Activated gamma-delta T cell (primary cell): ENCODE data around the gene RBMS3.
"Not testable (repeated sequence)": the region's sequence is repeated elsewhere in the genome, so short reads cannot be mapped to it uniquely, and the experiment has no call there.

ENCODE experiments used
- DNase-seq: peaks from one replicate; lab custom pipeline; 2025; lab: John Stamatoyannopoulos, UW
- total RNA-seq, 2 donors: gene quantifications; one replicate each; lab custom pipeline; 2026; lab: John Stamatoyannopoulos, UW

The RBMS3 gene
- 0.31 to 0.56 reads per million in 2 donors for total RNA-seq

DNA sequence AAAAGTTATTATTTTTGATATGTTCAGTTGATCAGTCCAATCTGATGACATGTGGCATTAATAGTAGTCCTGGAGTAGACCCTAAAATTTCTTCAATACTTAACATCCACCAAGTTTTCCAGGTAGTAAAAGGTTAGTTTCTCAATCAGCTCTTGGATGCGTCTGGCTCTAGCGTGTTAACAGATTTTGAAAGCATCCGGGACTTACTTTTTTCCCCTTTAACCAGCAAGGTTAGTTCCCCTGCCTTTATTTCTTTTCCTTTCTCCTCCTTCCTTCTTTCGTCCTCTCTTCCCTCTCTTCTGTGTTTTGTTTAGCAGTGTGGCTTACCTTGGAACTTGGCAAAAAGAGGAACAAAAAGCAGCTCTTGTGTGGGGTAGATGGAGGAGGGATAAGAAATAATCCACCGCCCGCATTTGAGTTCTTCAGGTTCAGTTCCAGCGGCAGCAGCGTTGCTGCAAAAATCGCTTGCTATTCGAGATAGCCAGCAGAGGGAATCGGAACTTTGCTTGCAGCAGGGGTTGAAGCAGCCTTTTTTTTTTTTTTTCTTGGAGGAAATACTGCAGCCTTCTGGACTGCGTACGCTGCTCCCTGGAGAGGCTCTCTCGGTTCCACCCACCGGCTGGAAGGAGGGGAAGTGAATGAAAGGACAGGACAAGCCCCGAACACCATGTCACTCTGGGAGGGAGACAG lies at the start of gene RBMS3:
TSS of gene RBMS3 (plus strand) at position 668 of the 690 bp plus-strand sequence.
- no peak for DNase-seq

DNA sequence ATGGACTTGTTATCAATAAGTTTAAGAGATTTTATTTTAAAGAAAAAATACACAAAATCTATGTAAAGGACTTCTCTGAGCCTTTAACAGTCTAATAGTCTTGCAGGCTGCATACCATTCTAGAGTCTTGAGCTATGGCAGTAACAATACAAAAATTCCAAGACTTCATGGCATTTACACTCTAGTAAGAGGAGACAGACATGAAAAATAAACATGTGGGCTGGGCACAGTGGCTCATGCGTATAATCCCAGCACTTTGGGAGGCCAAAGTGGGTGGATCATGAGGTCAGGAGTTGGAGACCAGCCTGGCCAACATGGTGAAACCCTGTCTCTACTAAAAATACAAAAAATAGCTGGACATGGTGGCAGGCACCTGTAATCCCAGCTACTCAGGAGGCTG lies 47.7 kb upstream of the RBMS3 start:
- not testable (repeated sequence) for DNase-seq

DNA sequence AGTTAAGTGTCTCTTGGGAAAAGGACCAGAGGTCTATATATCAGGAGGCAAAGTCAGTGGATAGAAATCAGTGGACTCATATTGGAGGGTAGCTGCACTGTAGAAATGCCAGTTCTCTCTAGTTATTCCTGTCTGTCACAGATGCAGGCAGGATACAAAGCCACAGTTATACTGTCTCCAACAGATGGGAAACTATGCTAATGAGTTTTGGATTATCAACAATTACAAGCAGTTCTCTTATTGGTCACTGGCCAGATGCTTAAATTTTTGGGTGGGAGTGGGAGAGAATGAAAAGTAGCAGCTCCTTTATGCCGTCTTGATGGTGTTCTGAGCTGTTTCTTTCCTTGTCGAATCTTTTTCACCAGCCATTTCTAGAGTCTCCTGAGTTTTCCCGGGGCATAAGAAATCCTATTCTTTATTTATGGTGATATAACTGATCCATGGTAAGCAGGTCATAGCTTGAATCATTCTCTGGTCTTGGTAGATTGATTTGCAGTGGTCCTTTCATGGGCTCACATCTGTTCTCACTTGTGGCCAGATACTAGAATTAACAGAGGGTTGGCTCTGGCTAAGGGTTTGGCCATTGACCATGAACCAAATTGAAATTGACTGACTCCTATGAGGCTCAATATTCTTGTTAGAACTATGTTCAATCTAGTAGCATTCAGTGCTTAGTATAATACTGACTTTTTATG lies 44.6 kb upstream of the RBMS3 start:
- DNase-seq = no peak

DNA sequence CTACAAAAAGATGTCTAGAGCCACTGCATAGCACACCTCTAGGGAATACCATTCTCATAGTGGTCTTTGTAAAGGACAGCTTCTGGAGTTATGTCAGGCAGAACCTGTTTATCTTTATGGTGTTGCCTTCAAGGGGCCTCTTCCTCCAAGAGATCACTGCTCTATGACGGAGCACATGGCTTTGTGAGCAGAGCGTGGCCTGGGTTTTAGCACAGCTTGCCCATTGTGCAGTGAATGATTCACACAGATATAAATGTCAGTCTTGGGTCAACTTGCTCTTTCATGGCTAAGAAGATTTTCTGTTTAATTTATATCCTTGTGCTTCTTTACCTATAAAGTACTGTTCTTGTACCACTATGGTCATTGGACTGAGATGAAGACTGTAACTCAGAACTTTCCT lies 41.5 kb upstream of the RBMS3 start:
- no peak for DNase-seq

DNA sequence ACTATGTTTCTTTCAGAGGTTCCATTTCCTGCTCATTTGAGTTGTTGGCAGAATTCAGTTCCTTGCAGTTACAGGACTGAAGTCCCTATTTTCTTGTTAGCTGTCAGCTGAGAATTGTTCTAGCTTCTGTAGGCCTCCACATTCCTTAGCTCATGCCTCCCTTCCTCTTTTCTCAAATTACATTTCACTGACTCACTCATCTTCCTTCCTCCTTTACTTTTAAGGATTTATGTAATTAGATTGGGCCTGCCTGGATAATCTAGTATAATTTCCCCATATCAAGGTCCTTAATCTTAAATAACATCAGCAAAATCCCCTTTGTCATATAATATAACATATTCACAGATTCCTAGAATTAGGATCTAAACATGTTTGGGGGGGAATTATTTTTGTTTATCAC lies 40.6 kb upstream of the RBMS3 start:
- no peak for DNase-seq

DNA sequence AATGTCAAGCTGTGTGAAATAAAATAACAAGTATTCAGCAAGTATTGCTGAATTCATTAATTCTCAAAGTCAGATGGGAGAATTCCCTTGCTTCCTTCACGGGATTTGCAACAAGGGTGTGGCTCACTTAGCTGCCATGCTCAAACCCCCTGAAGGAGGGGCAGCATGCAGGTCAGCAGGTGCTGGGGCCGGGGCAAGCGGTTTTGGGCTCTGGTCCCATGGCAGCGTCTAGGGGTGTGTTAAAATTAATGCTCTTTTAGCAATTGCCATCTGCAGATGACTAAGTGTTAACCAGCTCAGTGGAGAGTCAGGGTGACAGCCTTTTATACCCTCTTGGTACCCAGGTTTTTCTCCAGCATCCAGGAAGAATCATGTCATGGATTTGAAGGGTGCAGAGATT lies 40.0 kb upstream of the RBMS3 start:
- DNase-seq = no peak

DNA sequence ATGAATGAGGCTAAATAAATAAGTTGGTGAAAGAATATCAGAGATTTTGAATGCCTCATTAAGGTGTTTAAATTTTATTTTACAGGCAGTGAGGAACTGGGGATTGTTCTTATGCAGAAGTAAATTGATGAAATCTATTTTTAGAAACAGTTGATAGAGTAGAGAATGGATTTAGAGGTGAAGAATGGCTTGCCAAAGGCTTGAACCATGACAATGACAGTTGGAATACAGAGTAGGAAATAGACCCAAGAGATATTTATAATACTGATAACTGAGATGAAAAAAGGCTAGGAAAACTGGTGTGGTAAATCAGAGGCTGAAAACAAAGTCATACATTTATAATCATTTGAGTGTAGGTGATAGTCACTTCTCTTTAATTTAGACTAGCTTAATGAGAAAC lies 39.0 kb upstream of the RBMS3 start:
- DNase-seq = no peak

DNA sequence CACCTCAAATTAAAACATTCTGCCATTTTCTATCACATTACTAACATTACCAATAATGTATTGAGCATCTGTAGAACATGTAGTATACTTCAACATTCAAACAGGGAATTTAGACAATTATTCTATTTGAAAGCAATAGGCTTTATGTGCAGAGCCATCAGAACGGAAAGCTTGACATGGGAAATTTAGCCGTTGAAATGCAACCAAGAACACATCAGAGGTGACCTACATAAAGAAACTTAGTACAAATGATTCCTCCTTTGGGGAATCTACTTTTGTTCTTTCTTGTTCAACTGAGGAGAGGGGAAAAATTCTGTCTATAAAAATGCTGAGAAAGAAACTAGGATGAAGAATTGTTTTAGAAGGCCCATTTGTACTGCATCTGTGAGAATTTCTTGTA lies 38.6 kb upstream of the RBMS3 start:
- DNase-seq = no peak

DNA sequence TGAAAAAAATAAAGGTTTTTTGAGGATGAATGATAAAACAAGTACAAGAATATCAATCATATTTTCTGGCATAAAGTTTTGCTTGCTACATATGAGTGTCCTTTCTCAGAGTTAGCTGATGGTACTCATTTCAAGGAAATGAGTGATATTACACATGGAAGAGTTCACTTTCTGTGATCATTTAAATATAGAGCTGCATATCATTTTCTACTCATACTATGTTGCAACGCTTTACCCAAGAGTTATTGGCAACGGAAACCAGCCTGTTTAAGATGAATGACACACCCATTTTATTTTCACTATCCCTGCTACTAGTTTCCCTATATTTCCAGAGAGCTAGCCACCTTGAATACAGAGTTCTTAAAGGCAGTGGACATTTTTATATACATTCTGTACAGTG lies 35.4 kb upstream of the RBMS3 start:
- DNase-seq = no peak

DNA sequence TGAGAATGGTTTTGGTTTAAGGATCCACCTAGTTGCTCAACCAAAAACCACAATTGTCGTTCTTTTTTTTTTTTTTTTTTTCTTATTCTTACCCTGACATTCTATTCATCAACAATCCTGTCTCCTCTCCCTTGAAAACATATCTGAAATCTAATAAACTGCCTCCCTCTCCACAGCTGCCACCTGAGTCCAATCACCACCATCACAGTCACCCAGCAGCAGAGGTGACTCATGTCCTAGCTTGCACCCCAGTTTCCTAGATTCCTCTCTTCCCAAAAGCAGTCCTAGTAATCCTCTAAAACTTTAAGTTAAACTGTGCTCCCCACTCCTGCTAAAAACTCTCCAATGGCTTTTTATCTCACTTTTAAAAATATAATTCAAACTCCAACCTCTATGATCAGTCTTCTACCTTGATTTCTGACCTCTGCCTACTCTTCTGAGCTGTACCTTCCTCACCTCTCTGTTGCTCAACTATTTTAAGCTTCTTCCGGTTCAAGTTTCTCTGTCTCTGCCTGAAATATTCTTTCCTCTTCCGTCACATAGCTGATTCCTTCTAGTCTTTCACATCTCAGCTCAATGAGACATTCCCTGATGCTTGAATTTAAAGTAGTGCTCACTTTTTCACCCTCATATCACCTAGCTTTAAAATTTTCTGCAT lies 33.7 kb upstream of the RBMS3 start:
- DNase-seq = no peak

DNA sequence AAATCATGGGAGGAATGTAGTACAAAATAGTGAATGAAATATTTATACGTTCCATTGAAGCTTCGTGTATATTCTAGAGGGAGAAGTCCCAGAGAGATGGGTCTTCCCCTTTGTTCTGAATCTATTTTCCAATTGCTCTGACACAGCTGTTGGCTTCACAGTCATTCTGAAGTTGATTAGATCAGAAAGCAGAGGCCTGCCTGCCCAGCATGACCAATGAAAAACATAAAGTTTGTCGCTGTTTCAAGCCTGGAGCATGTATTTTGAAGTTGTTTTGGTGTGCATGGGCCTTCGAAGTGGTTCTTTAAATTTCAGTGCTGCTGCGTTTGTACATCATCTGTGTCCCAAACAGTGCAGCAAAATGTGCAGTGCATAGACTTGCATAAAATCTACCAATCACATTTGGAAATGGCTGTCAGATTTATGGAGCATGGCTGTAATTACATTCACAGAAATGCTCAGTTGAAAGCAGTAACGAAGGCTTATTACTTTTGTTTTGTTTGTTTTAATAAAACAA lies 31.0 kb upstream of the RBMS3 start:
- no peak for DNase-seq

DNA sequence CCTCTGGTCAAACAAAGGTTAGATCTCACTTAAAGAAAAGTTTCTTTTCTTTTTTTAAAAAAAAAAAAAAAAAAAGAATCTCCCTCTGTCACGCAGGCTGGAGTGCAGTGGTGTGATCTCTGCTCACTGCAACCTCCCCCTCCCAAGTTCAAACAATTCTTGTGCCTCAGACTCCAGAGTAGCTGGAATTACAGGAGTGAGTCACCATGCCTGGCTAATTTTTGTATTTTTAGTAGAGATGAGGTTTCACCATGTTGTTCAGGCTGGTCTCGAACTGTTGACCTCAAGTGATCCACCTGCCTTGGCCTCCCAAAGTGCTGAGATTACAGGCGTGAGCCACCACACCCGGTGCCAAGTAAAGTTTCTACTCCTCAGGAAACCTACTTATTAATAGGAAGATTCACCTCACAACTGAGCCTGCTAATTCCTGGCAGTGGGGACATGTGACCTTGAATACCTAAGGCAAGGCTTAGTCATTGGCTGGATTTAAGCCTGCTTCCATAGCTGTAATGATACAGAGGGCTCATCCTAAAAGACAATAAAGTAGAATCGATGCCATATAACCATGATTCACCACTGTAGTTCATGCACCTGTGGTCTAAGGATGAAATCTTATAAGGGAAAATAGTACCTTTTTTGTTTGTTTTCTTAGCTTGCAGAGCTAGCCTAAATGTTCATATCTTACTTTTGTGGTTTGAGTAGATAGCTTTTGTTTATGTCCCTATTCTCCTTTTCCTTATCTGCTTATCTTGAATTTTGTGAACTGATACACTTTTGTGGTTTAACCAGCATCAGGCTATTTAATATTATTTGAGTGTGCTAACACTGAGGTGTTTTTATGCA lies 24.8 kb upstream of the RBMS3 start:
- no peak for DNase-seq

DNA sequence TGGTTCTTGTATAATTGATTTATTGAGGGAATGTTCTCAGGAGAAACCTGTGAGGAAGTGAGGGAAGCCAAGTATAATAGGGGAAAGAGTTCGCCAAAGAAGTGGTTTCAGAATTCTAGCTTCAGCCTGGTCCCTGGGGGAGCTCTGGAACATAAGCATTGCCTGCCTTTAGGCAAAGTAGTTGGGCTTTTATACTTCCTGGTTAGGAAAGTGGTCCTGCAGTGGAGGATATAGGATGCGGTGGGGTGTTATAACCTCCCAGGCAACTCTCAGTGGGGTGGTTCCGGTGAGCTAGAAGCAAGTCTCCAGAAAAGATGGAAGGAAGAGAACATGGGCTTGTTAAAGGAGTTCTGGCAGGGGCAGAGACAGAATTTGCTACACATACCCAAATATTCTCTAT lies 22.7 kb upstream of the RBMS3 start:
- DNase-seq = no peak

DNA sequence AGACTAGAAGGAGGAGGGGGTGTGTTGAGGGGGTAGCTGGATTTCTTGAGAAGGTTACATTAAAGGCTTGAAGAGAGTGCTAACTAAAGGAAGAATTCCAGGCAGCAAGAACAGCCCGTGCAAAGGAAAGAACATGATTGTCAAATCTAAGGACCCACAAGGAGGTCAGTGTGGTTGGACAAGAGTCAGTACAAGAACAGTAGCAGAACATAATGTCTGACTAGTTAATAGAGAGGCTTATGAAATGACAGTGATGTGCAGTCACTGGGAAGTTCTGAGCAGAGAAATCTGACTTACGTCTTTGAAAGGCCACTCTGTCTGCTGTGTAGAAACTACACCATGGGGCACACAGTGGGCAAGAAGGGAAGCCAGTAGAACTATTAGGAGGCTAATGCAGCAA lies 19.8 kb upstream of the RBMS3 start:
- DNase-seq = no peak

DNA sequence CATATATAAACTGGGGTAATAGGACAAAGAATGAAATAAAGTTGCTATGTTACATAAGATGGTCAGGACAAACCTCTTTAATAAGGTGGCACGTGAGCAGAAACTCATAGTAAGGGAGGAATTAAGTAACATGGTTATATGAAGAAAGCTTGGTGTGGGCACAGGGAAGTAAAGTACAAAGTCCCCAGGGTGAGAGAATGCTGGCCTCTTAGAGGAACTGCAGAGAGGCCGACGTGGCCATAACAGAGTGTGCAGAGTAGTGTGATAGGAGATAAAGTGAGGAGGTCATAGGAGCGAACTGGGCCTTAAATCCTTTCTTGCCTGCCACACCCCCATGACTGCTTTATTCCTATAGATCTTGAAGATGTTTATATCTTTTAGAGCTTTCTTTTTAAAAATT lies 17.4 kb upstream of the RBMS3 start:
- DNase-seq = no peak

DNA sequence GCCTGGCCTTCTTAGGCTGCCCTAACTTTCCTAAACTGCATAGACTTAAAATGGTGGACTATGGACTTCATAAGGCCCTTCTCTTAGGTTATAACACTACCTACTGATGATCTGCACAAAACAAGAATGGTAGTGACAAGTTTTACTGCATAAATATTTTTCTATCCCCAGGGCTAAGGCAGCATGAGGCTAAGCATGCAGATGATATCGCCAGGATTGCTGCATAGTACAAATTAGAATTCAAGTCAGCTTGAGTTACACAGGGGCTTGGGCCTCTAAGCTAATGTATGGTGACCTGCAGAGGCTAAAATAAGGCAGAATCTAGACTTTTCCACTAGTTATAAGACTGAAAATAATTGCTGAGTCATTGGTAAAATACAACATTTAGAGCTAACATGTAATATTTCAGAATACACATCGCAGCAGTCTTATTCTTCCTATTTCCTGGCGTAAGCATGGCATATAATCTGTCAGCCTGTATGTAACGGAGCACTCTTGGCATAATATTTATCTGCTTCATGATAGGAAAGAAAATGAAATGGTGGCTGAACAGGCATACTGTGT lies 15.3 kb upstream of the RBMS3 start:
- DNase-seq = no peak

DNA sequence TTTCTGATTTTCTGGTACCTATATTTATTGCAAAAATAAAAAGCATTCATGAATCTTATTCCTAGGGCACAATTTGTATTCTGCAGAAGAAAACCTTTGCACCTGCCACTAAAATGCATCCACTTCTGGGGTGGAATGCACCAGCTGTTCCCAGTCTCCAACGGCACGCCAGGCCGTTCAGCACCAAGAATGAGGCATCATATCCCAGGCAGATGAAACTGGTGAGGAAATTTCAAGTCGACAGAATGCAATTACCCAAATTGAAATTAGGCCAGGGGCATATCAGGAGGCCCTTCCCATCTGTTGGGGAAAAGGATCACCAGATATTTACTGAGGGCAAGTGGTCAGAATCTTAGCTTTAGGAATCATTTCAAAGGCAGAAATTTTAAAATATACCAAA lies 13.6 kb upstream of the RBMS3 start:
- DNase-seq = no peak

DNA sequence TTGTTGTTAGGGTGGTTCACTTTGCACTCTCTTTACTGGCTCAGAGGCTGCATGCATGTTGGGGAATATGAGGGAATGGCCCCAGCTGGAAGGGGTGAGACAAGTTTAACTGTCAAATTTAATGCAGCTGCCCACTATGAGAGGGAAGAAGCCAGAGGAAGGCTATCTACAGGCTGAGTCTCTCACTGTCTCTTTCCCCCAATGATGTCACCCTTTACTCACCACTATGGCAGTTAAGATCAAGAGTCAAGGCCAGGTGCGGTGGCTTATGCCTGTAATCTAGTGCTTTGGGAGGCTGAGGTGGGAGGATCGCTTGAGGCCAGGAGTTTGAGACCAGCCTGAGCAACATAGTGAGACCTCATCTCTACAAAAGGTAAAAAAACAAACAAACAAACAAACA lies 12.2 kb upstream of the RBMS3 start:
- DNase-seq = no peak

DNA sequence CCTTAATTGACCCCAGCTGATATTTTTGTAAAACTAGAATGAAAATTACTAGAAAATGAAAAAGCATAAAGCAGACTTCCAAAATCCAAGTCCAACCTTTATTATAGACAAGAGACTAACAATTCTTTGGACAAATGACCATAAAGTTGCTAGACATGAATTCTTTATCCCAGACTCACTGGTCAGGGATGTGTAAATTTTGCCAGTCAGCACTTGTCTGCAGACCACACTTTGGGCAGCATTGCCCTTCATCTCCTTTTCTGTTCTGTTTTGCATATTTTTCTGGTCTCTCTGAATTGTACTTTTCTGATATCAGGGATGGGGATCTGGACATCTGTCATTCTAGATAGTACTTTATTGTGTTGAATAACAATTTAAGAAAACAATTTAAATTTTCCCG lies 10.1 kb upstream of the RBMS3 start:
- DNase-seq = no peak

DNA sequence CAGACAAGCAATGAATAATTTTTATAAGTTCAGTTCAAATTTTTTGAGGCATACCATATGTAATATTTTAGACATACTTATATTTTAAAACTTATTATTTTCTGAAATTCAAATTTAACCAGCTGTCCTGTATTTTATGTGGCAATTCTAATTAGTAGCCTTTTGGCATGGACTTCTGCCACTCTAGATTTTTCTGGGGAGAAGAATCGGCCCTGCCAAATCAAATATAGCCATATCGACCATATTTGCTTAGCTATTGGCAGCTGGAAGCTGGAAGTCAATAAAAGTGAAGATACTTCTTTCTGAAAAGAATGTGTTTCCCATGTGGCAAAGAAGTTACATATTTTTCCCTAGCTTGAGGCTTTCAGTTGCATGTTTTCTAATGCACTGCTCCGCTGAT lies 9.4 kb upstream of the RBMS3 start:
- no peak for DNase-seq

DNA sequence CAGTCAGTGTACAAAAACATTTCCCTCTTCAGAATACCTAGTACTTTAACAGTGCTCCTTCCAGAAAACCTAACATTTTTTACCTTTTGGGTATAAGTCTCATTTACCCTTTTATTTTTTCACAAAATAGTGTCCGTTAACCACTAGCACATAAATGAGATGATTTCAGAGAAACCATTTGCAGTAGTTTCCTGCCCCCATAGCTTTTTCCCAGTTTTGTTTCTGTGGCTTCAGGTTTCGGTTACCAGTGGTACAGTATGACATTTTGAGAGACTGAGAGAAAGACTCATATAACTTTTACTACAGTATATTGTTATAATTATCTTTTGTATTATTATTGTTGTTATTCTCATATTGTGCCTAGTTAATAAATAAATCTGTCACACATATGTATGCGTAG lies 6.2 kb upstream of the RBMS3 start:
- DNase-seq = no peak

DNA sequence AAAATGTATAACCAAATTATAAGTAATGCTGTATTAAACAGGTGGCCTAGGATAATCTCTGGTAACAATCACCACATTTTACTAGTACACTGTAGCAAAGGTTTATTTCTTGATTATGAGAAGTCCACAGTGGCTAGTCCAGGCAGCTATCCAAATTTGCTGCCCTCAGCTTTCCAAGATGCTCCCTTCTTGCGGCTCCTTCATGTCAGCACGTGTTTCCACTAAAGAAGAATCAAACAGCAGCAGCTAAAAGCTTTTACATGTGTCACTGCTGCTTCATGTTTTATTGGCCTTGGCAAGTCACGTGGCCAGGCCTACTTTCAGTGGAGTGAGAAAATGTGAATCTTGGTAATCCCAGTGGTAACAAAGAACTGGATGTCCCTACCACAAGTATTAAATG lies 5.6 kb upstream of the RBMS3 start:
- no peak for DNase-seq
